CD14-positive monocyte (primary cell): ENCODE results near the gene RELL1. TPM values are rescaled to one million over a fixed set of nuclear protein-coding genes. Genes with fewer than 3 reads are reported as not detected.
"Not testable (repeated sequence)": the region's sequence is repeated elsewhere in the genome, so short reads cannot be mapped to it uniquely, and the experiment has no call there.

Source experiments
- DNase-seq, 3 donors: peaks; one replicate each; pipeline ENCODE4 v3.0.0-alpha.2; 2011 to 2022
- H2AFZ ChIP-seq: 2 replicates; pipeline ENCODE4 v1.6.0; 2012; ENCODE audit warnings: mild to moderate bottlenecking, low read depth, low read length, inconsistent platforms; ENCODE audit not compliant: insufficient read depth, poor library complexity, severe bottlenecking
- H3K27ac ChIP-seq, 2 donors: 1 replicate in 1 of 2; 2 replicates in 1 of 2; pipeline ENCODE4 v1.5.1; 2012 to 2013; ENCODE audit warnings: low read length in 2 of 2, control low read depth in 1 of 2, inconsistent platforms in 1 of 2, low read depth in 1 of 2, mild to moderate bottlenecking in 1 of 2
- H3K27me3 ChIP-seq, 2 donors: one replicate each; pipeline versions ENCODE4 v1.6.0 to v1.6.1; 2011 to 2013; ENCODE audit warnings: low read length in 2 of 2; ENCODE audit not compliant: control insufficient read depth in 2 of 2, insufficient read depth in 2 of 2
- H3K36me3 ChIP-seq, 2 donors: replicated peaks in 1 of 2; 1 replicate in 1 of 2; 2 replicates in 1 of 2; pipeline versions ENCODE4 v1.5.1 to v1.6.1; 2012 to 2013; ENCODE audit warnings: low read length in 2 of 2, control low read depth in 1 of 2, inconsistent platforms in 1 of 2, mild to moderate bottlenecking in 1 of 2; ENCODE audit not compliant: insufficient read depth in 2 of 2, control insufficient read depth in 1 of 2
- H3K4me1 ChIP-seq, 2 donors: 1 replicate in 1 of 2; 2 replicates in 1 of 2; pipeline versions ENCODE4 v1.5.1 to v1.6.1; 2012 to 2013; ENCODE audit warnings: low read length in 2 of 2, control low read depth in 1 of 2, inconsistent platforms in 1 of 2, mild to moderate bottlenecking in 1 of 2, moderate library complexity in 1 of 2; ENCODE audit not compliant: insufficient read depth in 2 of 2, control insufficient read depth in 1 of 2
- H3K4me2 ChIP-seq: replicated peaks from 2 replicates; pipeline ENCODE3; 2012; ENCODE audit warnings: low read length, moderate library complexity, mild to moderate bottlenecking; ENCODE audit not compliant: poor library complexity, severe bottlenecking; ENCODE audit errors: extremely low read depth
- H3K4me3 ChIP-seq, 3 experiments: fragments of 200-600 bp in 1 of 3; sonication (generic) in 1 of 3; replicated peaks in 1 of 3; 1 replicate in 2 of 3; 2 replicates in 1 of 3; pipeline ENCODE4 v1.5.1; 2011 to 2013; ENCODE audit warnings: low read length in 3 of 3, mild to moderate bottlenecking in 3 of 3, control low read depth in 2 of 3, low read depth in 2 of 3, inconsistent platforms in 1 of 3, moderate library complexity in 1 of 3
- H3K79me2 ChIP-seq: 2 replicates; pipeline ENCODE4 v1.6.0; 2012; ENCODE audit warnings: mild to moderate bottlenecking, control low read depth, inconsistent platforms, low read length, moderate library complexity; ENCODE audit not compliant: insufficient read depth
- H3K9ac ChIP-seq: 2 replicates; pipeline ENCODE4 v1.6.0; 2017; ENCODE audit warnings: low read length, mild to moderate bottlenecking; ENCODE audit not compliant: insufficient read depth, poor library complexity, severe bottlenecking
- H3K9me3 ChIP-seq, 2 donors: replicated peaks in 1 of 2; 1 replicate in 1 of 2; 2 replicates in 1 of 2; pipeline versions ENCODE4 v1.5.1 to v1.6.1; 2012 to 2013; ENCODE audit warnings: low read length in 2 of 2, control low read depth in 1 of 2; ENCODE audit not compliant: control insufficient read depth in 1 of 2, insufficient read depth in 1 of 2
- H4K20me1 ChIP-seq: 2 replicates; pipeline ENCODE4 v1.6.0; 2012; ENCODE audit warnings: mild to moderate bottlenecking, low read length, control low read depth, moderate library complexity; ENCODE audit not compliant: insufficient read depth
- H3K27ac Mint-ChIP-seq, 7 donors: one replicate each; pipeline ENCODE4 v1.8.0; 2020; ENCODE audit warnings: mild to moderate bottlenecking in 7 of 7, mixed read lengths in 7 of 7, moderate library complexity in 6 of 7, inconsistent platforms in 2 of 7
- H3K27me3 Mint-ChIP-seq, 3 donors: one replicate each; pipeline ENCODE4 v1.8.0; 2021 to 2022; ENCODE audit warnings: low read depth in 3 of 3, mild to moderate bottlenecking in 3 of 3, mixed read lengths in 3 of 3, moderate library complexity in 3 of 3, inconsistent platforms in 1 of 3
- H3K36me3 Mint-ChIP-seq, 2 donors: one replicate each; pipeline ENCODE4 v1.8.0; 2020; ENCODE audit warnings: mixed read lengths in 2 of 2, inconsistent platforms in 1 of 2, mild to moderate bottlenecking in 1 of 2
- H3K4me1 Mint-ChIP-seq: one replicate; pipeline ENCODE4 v1.8.0; 2020; ENCODE audit warnings: mild to moderate bottlenecking, mixed read lengths
- H3K4me3 Mint-ChIP-seq, 2 donors: one replicate each; pipeline ENCODE4 v1.8.0; 2020; ENCODE audit warnings: mild to moderate bottlenecking in 2 of 2, mixed read lengths in 2 of 2, moderate library complexity in 1 of 2
- H3K9me3 Mint-ChIP-seq, 7 donors: one replicate each; pipeline ENCODE4 v1.8.0; 2020 to 2022; ENCODE audit warnings: mixed read lengths in 7 of 7, mild to moderate bottlenecking in 6 of 7, moderate library complexity in 6 of 7, inconsistent platforms in 2 of 7
- CTCF ChIP-seq: fragments of 200-600 bp; IDR thresholded peaks from one replicate; pipeline ENCODE4 v1.8.0; 2022; ENCODE audit warnings: antibody characterized with exemption, mild to moderate bottlenecking
- WGBS: methylation state at CpG from one replicate; pipeline ENCODE4 v1.1.5; 2013; ENCODE audit warnings: missing lambda C conversion rate; ENCODE audit not compliant: insufficient coverage; 5-methylcytosine and 5-hydroxymethylcytosine counted together
- intact Hi-C, 2 donors: fragments of 100-400 bp; cut with micrococcal nuclease; formaldehyde crosslinking; loops; one replicate each; pipeline versions ENCODE4 v1.15.0 to v1.15.1; 2023
- polyA plus RNA-seq, 3 donors: library from polyadenylated mRNA; depleted of rRNA in 1 of 3; unstranded in 2 of 3; stranded (reverse) in 1 of 3; fragments of 300-500 nt in 2 of 3; fragments of >200 nt in 1 of 3; fragmentation: Illumina TruSeq in 2 of 3; gene quantifications; 1 replicate in 2 of 3; 2 replicates in 1 of 3; pipeline ENCODE4 v1.2.3, GENCODE V29; 2012 to 2021

Gene RELL1
- polyA plus RNA-seq, 3 donors, result 13.3 to 30.2 (median 16.2) TPM

- no peak overlapping the region for H3K4me3 ChIP-seq
- Mint-ChIP-seq H3K27me3 (no peaks in the 10 kb centered on the region), H3K36me3 (peaks cover 2 to 21% of the 10 kb centered on the region in 2 donors), H3K4me3 (no peak overlapping the region), H3K4me1 (peaks cover 48% of the 10 kb centered on the region), H3K9me3 (no peaks in the 10 kb centered on the region), H3K27ac (no peak overlapping the region)
- H3K79me2 ChIP-seq, result peaks cover 81% of the 10 kb centered on the region
- H3K36me3 ChIP-seq, result no peaks in the 10 kb centered on the region
- H3K4me1 ChIP-seq, result peaks cover 41 to 45% of the 10 kb centered on the region in 2 donors
- intact Hi-C loops, result no loop called here
- no peak overlapping the region for H3K9ac ChIP-seq
- peaks cover 78% of the 10 kb centered on the region for H4K20me1 ChIP-seq
- no peak overlapping the region for H3K4me2 ChIP-seq
- no peak overlapping the region for H3K27ac ChIP-seq
- TF ChIP-seq CTCF, result no peak
- H3K27me3 ChIP-seq, result no peaks in the 10 kb centered on the region
- H2AFZ ChIP-seq, result no peak overlapping the region
- 100% methylated on average over 1 of the region's 2 CpGs for WGBS
- DNase-seq, result no peak
- H3K9me3 ChIP-seq, result no peaks in the 10 kb centered on the region
Measured at GRCh38 chr4:37671072-37671471, 15.1 kb downstream of the RELL1 start.

- intact Hi-C loops, result no loop called here
- H3K27ac ChIP-seq, result no peak overlapping the region
- no peak overlapping the region for H3K4me3 Mint-ChIP-seq
- H3K4me2 ChIP-seq, result no peak overlapping the region
- no peak overlapping the region for H3K9ac ChIP-seq
- no peaks in the 10 kb centered on the region for H3K9me3 Mint-ChIP-seq
- H4K20me1 ChIP-seq, result peaks cover 78% of the 10 kb centered on the region
- no CpG with 5 or more reads among the region's 1 CpG for WGBS
- H3K36me3 ChIP-seq, result no peaks in the 10 kb centered on the region
- H3K36me3 Mint-ChIP-seq, result peaks cover 2 to 13% of the 10 kb centered on the region in 2 donors
- H3K4me1 ChIP-seq, result peaks cover 39 to 45% of the 10 kb centered on the region in 2 donors
- peaks cover 48% of the 10 kb centered on the region for H3K4me1 Mint-ChIP-seq
- DNase-seq, result no peak
- no peaks in the 10 kb centered on the region for H3K9me3 ChIP-seq
- peaks cover 81% of the 10 kb centered on the region for H3K79me2 ChIP-seq
- H2AFZ ChIP-seq, result no peak overlapping the region
- H3K27me3 Mint-ChIP-seq, result no peaks in the 10 kb centered on the region
- H3K27me3 ChIP-seq, result no peaks in the 10 kb centered on the region
- no peak for TF ChIP-seq CTCF
- no peak overlapping the region for H3K4me3 ChIP-seq
- H3K27ac Mint-ChIP-seq, result no peak overlapping the region
Measured at GRCh38 chr4:37670249-37670648, 15.9 kb downstream of the RELL1 start.

GRCh38 chr4:37669124-37669523 is 17.1 kb downstream of the RELL1 start:
- peaks cover 78% of the 10 kb centered on the region for H4K20me1 ChIP-seq
- H3K9me3 Mint-ChIP-seq, intact Hi-C loops, H3K4me3 Mint-ChIP-seq, H3K36me3 ChIP-seq, H3K9me3 ChIP-seq, H2AFZ ChIP-seq, H3K27ac ChIP-seq, H3K4me2 ChIP-seq, H3K9ac ChIP-seq, H3K27me3 ChIP-seq, H3K27me3 Mint-ChIP-seq, DNase-seq, H3K27ac Mint-ChIP-seq, H3K4me3 ChIP-seq: not testable (repeated sequence)
- WGBS, result 100% methylated on average over 2 of the region's 26 CpGs
- peaks cover 31 to 36% of the 10 kb centered on the region in 2 donors for H3K4me1 ChIP-seq
- peaks cover 81% of the 10 kb centered on the region for H3K79me2 ChIP-seq
- Mint-ChIP-seq H3K4me1 (peaks cover 36% of the 10 kb centered on the region), H3K36me3 (peaks cover 2 to 11% of the 10 kb centered on the region in 2 donors)
